Right lobe of liver (tissue), 6 donors: ENCODE measurements around the gene HDAC1. TPM values are rescaled to one million over a fixed set of nuclear protein-coding genes. Genes with fewer than 3 reads are reported as not detected.

ENCODE experiments used
- ATAC-seq, 4 donors: fragments of 200-7000 bp; cut with Tn5 transposase; one replicate each; pipeline ENCODE4 v1.9.1; 2020; ENCODE audit warnings: mild to moderate bottlenecking in 4 of 4, moderate library complexity in 4 of 4
- DNase-seq, 3 donors: peaks; one replicate each; pipeline ENCODE4 v3.0.0-alpha.2; 2020
- H3K27ac ChIP-seq, 3 donors: fragments of 200-600 bp; one replicate each; pipeline ENCODE4 v1.8.0; 2022
- H3K27me3 ChIP-seq, 2 donors: fragments of 200-600 bp; one replicate each; pipeline ENCODE4 v1.8.0; 2022
- H3K36me3 ChIP-seq, 4 donors: fragments of 200-600 bp; sonication (generic) in 1 of 4; one replicate each; pipeline versions ENCODE4 v1.5.1 to v1.8.0; 2017 to 2022; ENCODE audit warnings: control low read depth in 1 of 4
- H3K4me1 ChIP-seq, 4 donors: fragments of 200-600 bp; sonication (generic) in 1 of 4; one replicate each; pipeline versions ENCODE4 v1.5.1 to v1.8.0; 2017 to 2022; ENCODE audit warnings: control low read depth in 1 of 4
- H3K4me3 ChIP-seq, 3 donors: fragments of 200-600 bp; one replicate each; pipeline ENCODE4 v1.8.0; 2022
- H3K9me3 ChIP-seq, 4 donors: fragments of 200-600 bp; sonication (generic) in 1 of 4; one replicate each; pipeline versions ENCODE4 v1.5.1 to v1.8.0; 2017 to 2022; ENCODE audit warnings: control low read depth in 1 of 4
- POLR2A ChIP-seq: fragments of 450-650 bp; IDR thresholded peaks from one replicate; pipeline ENCODE4 v1.6.1; 2017; ENCODE audit warnings: antibody characterized with exemption, mild to moderate bottlenecking
- WGBS: methylation state at CpG from one replicate; pipeline ENCODE4 v1.1.6; 2018; ENCODE audit warnings: low coverage, low lambda C conversion rate; ENCODE audit not compliant: insufficient coverage; ENCODE audit errors: missing lambda C conversion rate; 5-methylcytosine and 5-hydroxymethylcytosine counted together
- intact Hi-C, 2 donors: fragments of 100-400 bp; cut with DNase I; formaldehyde crosslinking; loops; one replicate each; pipeline versions ENCODE4 v1.11.2 to v1.14.1; 2022
- total RNA-seq, 6 experiments: library from RNA; depleted of rRNA in 2 of 6; stranded (reverse); fragments of >200 nt in 2 of 6; fragmentation: NEBNext Ultra II Directional in 3 of 6; extraction: Animal tissue kit (Norgen Biotek cat#: 25700) in 3 of 6; gene quantifications; one replicate each; pipeline versions ENCODE4 v1.1.0 to v1.2.4, GENCODE V29; 2016 to 2023
- TF ChIP-seq, protein P1 (sequence below), 4 donors: fragments of 200-600 bp in 3 of 4; fragments of 450-650 bp in 1 of 4; IDR thresholded peaks; one replicate each; pipeline versions ENCODE4 v1.5.1 to v1.8.0; 2016 to 2022; ENCODE audit warnings: antibody characterized with exemption in 4 of 4, mild to moderate bottlenecking in 2 of 4
- donor health status: DM: no; HTN: yes; CAD: no.
- donor health status: DM: no; HTN: no; CAD: no.
- donor health status: DM: no; HTN: no; CAD: no.
- donor health status: DM: no; HTN: yes; CAD: no.
- donor health status: DM: no; HTN: yes; CAD: no.

Gene HDAC1
- total RNA-seq, 6 experiments from 2014 or later, result 24.0 to 40.6 (median 32.4) TPM

DNA sequence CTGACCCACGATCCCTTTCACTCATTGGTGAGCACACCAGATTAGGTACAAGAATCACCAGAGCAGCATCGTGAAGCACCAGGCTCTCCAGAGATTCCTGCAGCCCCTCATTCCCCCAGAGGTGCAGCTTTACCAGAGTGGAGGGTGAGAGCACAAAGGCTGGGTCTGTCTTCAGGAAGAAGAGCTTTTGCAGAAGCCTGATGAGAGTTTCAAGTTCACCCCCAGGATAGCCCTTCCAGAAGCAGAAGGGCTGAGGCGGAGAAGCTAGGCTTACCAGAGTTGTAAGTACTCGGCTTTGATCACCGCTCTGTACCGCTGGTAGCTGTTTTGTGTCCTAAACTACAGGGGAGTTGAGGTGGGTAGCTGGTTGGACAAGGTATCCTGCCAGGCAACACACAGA, 73.6 kb downstream of the HDAC1 start:
- Histone ChIP-seq H3K27ac (no peak overlapping the region), H3K4me1 (peaks cover 0 to 13% (median 6%) of the 10 kb centered on the region in 4 donors), H3K9me3 (no peaks in the 10 kb centered on the region), H3K27me3 (no peaks in the 10 kb centered on the region), H3K4me3 (no peak overlapping the region), H3K36me3 (peaks cover 0 to 59% (median 15%) of the 10 kb centered on the region in 4 donors)
- ATAC-seq (no peak), DNase-seq (no peak)
- 79% methylated on average over 5 of the region's 6 CpGs for WGBS
- no peak for TF ChIP-seq POLR2A
- TF ChIP-seq, protein P1, sequence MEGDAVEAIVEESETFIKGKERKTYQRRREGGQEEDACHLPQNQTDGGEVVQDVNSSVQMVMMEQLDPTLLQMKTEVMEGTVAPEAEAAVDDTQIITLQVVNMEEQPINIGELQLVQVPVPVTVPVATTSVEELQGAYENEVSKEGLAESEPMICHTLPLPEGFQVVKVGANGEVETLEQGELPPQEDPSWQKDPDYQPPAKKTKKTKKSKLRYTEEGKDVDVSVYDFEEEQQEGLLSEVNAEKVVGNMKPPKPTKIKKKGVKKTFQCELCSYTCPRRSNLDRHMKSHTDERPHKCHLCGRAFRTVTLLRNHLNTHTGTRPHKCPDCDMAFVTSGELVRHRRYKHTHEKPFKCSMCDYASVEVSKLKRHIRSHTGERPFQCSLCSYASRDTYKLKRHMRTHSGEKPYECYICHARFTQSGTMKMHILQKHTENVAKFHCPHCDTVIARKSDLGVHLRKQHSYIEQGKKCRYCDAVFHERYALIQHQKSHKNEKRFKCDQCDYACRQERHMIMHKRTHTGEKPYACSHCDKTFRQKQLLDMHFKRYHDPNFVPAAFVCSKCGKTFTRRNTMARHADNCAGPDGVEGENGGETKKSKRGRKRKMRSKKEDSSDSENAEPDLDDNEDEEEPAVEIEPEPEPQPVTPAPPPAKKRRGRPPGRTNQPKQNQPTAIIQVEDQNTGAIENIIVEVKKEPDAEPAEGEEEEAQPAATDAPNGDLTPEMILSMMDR (IDR thresholded peaks at IDR 0.05), result no peak
- intact Hi-C loops, result loop anchor here in 1 of 2 donors (10.0 kb wide), 1 partner anchor 151 kb away; no protein-coding TSS in a partner anchor

DNA sequence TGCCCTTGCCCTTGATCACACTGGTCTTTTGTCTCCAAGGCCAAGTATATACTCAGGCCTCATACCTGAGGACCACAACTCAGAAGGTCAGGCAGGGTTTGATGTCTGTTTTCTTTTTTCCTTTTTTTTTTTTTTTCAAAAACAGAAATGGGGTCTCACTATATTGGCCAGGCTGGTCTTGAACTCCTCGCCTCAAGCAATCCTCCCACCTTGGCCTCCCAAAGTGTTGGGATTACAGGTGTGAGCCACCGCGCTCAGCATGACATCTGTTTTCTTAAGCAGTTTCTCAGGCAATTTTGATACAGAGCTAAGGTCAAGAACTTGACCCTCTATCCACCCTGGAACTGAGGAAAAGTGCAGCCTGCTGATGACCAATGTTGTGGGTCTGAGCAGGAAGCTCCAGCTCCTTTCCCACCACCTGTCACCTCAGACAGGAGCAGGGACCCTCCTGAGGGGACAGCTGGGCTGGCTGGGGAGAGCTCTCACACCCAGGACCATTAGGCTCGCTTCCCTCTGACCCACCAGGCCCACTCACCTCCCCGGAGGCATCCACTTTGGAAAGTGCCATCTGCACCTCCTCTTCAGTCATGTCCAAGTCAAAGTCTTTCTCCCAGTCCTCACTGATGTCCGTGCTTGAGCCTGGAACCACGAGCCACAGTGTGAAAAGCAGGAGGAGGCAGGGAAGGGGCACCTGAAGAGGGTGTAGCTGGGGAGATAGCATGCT, 76.2 kb downstream of the HDAC1 start:
- intact Hi-C loops, result loop anchor here in 1 of 2 donors (10.0 kb wide), 1 partner anchor 153 kb away; no protein-coding TSS in a partner anchor
- peaks cover 0 to 76% (median 17%) of the 10 kb centered on the region in 4 donors for H3K36me3 ChIP-seq
- H3K4me3 ChIP-seq, result no peak overlapping the region
- H3K27ac ChIP-seq, result no peak overlapping the region
- TF ChIP-seq POLR2A, result no peak
- TF ChIP-seq, protein P1 (IDR thresholded peaks at IDR 0.05), result no peak
- DNase-seq, result no peak
- no peaks in the 10 kb centered on the region for H3K9me3 ChIP-seq
- no peak for ATAC-seq
- no peaks in the 10 kb centered on the region for H3K27me3 ChIP-seq
- 86% methylated on average over 6 of the region's 7 CpGs for WGBS
- no peaks in the 10 kb centered on the region for H3K4me1 ChIP-seq

DNA sequence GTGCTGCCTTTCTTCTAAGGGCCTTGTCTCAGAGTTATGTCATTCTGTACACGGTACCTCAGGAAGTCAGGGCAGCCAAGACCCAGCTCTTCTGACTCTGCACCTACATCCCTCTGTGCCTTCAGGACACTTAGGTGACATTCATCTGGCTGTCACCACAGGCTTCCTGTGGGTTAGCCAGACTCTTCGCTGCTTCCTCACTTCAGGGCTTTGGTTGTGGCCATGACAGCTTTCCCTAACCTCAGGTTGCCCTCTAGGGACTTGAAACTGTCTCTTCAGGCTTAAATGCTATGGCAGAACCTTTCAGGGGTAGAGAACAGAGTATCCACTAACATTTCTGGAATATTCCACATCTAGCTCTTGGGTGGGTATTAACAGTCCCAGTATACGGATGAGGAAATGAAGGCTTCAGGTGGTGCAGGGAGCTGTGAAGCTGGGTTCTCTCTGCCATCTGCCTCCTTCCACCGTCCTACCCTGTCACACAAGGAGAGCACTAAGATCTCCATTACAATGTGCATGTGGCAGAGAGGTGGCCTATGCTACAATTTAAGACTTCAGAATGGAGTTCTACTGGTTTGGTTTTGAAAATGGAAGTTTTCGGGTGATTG, 80.4 kb downstream of the HDAC1 start:
- peak; percentile 31 to 58 (median 41) for ATAC-seq

DNA sequence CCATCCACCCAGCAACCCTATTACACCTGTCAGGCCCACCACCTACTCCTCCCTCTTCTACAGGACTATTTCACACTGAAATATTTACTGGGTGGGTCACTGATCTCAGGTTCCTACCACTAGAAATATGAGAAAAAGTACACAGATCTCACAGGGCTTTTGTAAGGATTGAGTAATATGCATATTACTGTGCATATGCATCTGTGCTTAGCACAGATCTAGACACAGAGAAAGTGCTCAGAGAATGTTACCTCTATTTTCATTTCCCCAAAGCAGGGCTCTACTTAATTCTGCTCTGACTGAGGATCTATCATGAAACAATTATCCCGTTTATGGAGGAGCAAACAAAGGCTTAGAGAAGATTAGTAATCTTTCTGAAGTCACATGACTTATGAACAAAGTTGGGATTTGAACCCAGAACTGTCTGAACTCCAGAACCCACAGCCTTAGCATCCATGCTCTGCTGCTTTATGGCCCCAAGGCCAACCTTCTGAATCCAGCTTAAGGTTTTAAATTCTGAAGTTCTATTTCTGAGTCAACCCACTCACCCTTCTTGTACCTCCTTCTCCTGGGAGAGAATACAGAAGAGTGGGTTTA, 82.2 kb downstream of the HDAC1 start:
- ATAC-seq, result no peak
- Histone ChIP-seq H3K4me1 (no peaks in the 10 kb centered on the region), H3K4me3 (no peak overlapping the region), H3K9me3 (no peaks in the 10 kb centered on the region), H3K36me3 (peaks cover 11 to 89% (median 39%) of the 10 kb centered on the region in 4 donors), H3K27ac (no peak overlapping the region), H3K27me3 (no peaks in the 10 kb centered on the region)
- no peak for DNase-seq
- WGBS, result 36% methylated on average over 1 of the region's 1 CpG
- intact Hi-C loops, result no loop called here
- TF ChIP-seq POLR2A, result no peak
- TF ChIP-seq, protein P1 (IDR thresholded peaks at IDR 0.05), result no peak

More for the DNA sequence above, 80.4 kb downstream of the HDAC1 start:
- no peaks in the 10 kb centered on the region for H3K27me3 ChIP-seq
- H3K9me3 ChIP-seq, result no peaks in the 10 kb centered on the region
- H3K4me1 ChIP-seq, result no peaks in the 10 kb centered on the region
- H3K4me3 ChIP-seq, result no peak overlapping the region
- TF ChIP-seq, protein P1 (IDR thresholded peaks at IDR 0.05), result no peak
- H3K27ac ChIP-seq, result no peak overlapping the region
- DNase-seq, result no peak
- intact Hi-C loops, result no loop called here
- peaks cover 0 to 89% (median 35%) of the 10 kb centered on the region in 4 donors for H3K36me3 ChIP-seq
- WGBS, result 78% methylated on average over 4 of the region's 5 CpGs
